ENCODE measurements around the gene ZNF385B. TPM values are rescaled to one million over a fixed set of nuclear protein-coding genes. Genes with fewer than 3 reads are reported as not detected.

The ZNF385B gene
- total RNA-seq, 1 donor from 2014 or later = 35.8 TPM

GRCh38 chr2:179559108-179559806 lies 302.2 kb downstream of the ZNF385B start:
- no peaks in the 10 kb centered on the region for H3K27me3 Mint-ChIP-seq (ENCODE audit: insufficient read depth, low read depth)
- H3K9me3 Mint-ChIP-seq = no peaks in the 10 kb centered on the region
- peaks cover 3% of the 10 kb centered on the region for H3K4me1 Mint-ChIP-seq

GRCh38 chr2:179558010-179558934 lies 303.1 kb downstream of the ZNF385B start:
- DNase-seq (ENCODE audit: low spot score) = peak; percentile 6
- Histone ChIP-seq H3K27me3 (no peaks in the 10 kb centered on the region), H2AFZ (replicated peaks) (no peak overlapping the region), H3K4me3 (no peak overlapping the region), H3K9me3 (ENCODE audit: low read depth) (no peaks in the 10 kb centered on the region), H3K36me3 (no peaks in the 10 kb centered on the region), H4K20me1 (ENCODE audit: low read depth) (peaks cover 5% of the 10 kb centered on the region), H3F3A (ENCODE audit: low read depth) (no peaks in the 10 kb centered on the region), H3K9ac (no peak overlapping the region), H3K4me2 (no peak overlapping the region), H3K79me2 (ENCODE audit: low read depth) (no peaks in the 10 kb centered on the region), H3K27ac (peak overlapping the region; percentile 26), H3K4me1 (peaks cover 47% of the 10 kb centered on the region)
- Mint-ChIP-seq H3K27ac (no peak overlapping the region), H3K27me3 (ENCODE audit: insufficient read depth, low read depth) (no peaks in the 10 kb centered on the region), H3K4me1 (peaks cover 3% of the 10 kb centered on the region), H3K9me3 (no peaks in the 10 kb centered on the region), H3K36me3 (no peaks in the 10 kb centered on the region), H3K4me3 (no peak overlapping the region)
- TF ChIP-seq EZH2phosphoT487 (IDR thresholded peaks at IDR 0.05) (no peak), EZH2 (IDR thresholded peaks at IDR 0.05) (no peak), CTCF (IDR thresholded peaks at IDR 0.05) (no peak)

More at GRCh38 chr2:179559108-179559806, 302.2 kb downstream of the ZNF385B start:
- no peaks in the 10 kb centered on the region for H3K9me3 ChIP-seq (ENCODE audit: low read depth)
- no peak for DNase-seq (ENCODE audit: low spot score)
- H3K27me3 ChIP-seq = no peaks in the 10 kb centered on the region
- no peaks in the 10 kb centered on the region for H3K36me3 ChIP-seq
- H3K4me3 ChIP-seq = no peak overlapping the region
- H3K4me3 Mint-ChIP-seq = no peak overlapping the region
- H3K9ac ChIP-seq = no peak overlapping the region
- no peaks in the 10 kb centered on the region for H3K36me3 Mint-ChIP-seq
- no peak overlapping the region for H3K27ac ChIP-seq
- no peaks in the 10 kb centered on the region for H3K79me2 ChIP-seq (ENCODE audit: low read depth)
- no peak overlapping the region for H3K4me2 ChIP-seq
- no peaks in the 10 kb centered on the region for H3F3A ChIP-seq (ENCODE audit: low read depth)
- H2AFZ ChIP-seq (replicated peaks) = no peak overlapping the region
- no peak for TF ChIP-seq EZH2 (IDR thresholded peaks at IDR 0.05)
- no peak for TF ChIP-seq EZH2phosphoT487 (IDR thresholded peaks at IDR 0.05)
- TF ChIP-seq CTCF (IDR thresholded peaks at IDR 0.05) = no peak
- H3K4me1 ChIP-seq = peaks cover 49% of the 10 kb centered on the region
- H4K20me1 ChIP-seq (ENCODE audit: low read depth) = peaks cover 5% of the 10 kb centered on the region
- no peak overlapping the region for H3K27ac Mint-ChIP-seq

DNA sequence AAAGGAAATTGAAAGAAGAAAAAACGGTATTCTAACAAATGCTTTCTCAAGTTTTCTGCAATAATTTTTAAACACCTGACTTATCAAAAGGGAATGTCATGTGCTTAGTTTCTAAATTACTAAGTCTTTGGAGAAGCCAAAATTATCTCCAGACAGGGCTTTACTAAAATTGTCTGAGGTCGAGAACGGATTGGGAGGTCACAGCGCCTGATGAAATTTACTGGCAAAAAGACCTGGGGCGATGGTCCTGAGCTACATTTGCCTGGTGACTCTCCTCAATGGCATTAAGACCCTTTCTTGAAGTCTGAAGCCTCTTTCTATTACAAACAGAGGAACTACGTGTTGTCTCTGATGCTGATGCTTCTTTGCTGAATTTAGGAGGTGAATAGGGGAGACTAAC lies 305.0 kb downstream of the ZNF385B start:
- no peaks in the 10 kb centered on the region for H3K9me3 Mint-ChIP-seq
- no peak overlapping the region for H3K4me2 ChIP-seq
- no peak overlapping the region for H3K4me3 Mint-ChIP-seq
- no peak overlapping the region for H3K9ac ChIP-seq
- H3K4me3 ChIP-seq = no peak overlapping the region
- H3K79me2 ChIP-seq (ENCODE audit: low read depth) = no peaks in the 10 kb centered on the region
- no peak overlapping the region for H3K27ac Mint-ChIP-seq
- no peaks in the 10 kb centered on the region for H3K36me3 Mint-ChIP-seq
- no peak overlapping the region for H2AFZ ChIP-seq (replicated peaks)
- H3K36me3 ChIP-seq = no peaks in the 10 kb centered on the region
- no peaks in the 10 kb centered on the region for H3K9me3 ChIP-seq (ENCODE audit: low read depth)
- no peaks in the 10 kb centered on the region for H3K27me3 ChIP-seq
- no peaks in the 10 kb centered on the region for H3K4me1 Mint-ChIP-seq
- peaks cover 38% of the 10 kb centered on the region for H3K4me1 ChIP-seq
- TF ChIP-seq CTCF (IDR thresholded peaks at IDR 0.05) = no peak
- no peak for TF ChIP-seq EZH2 (IDR thresholded peaks at IDR 0.05)
- no peak for TF ChIP-seq EZH2phosphoT487 (IDR thresholded peaks at IDR 0.05)
- H4K20me1 ChIP-seq (ENCODE audit: low read depth) = peaks cover 5% of the 10 kb centered on the region
- DNase-seq (ENCODE audit: low spot score) = no peak
- H3K27ac ChIP-seq = no peak overlapping the region
- H3F3A ChIP-seq (ENCODE audit: low read depth) = no peaks in the 10 kb centered on the region
- no peaks in the 10 kb centered on the region for H3K27me3 Mint-ChIP-seq (ENCODE audit: insufficient read depth, low read depth)

Data from neural progenitor cell (in vitro differentiated cells).